ENCODE measurements around the gene HDAC11. TPM values are rescaled to one million over a fixed set of nuclear protein-coding genes. Genes with fewer than 3 reads are reported as not detected.

HDAC11 gene
- total RNA-seq, 1 donor from 2014 or later: 8.9 TPM

- H3K4me3 ChIP-seq (ENCODE audit: low read length in 3 of 3): no peak overlapping the region
- H3K27ac ChIP-seq (ENCODE audit: low read depth, low read length): no peak overlapping the region
- H3K9ac ChIP-seq (ENCODE audit: low read depth in 1 of 3, low read length in 3 of 3): no peak overlapping the region
- no peaks in the 10 kb centered on the region for H3K27me3 ChIP-seq (ENCODE audit: control insufficient read depth in 3 of 3, insufficient read depth in 3 of 3, low read length in 3 of 3)
- H3K4me1 ChIP-seq (ENCODE audit: control insufficient read depth in 3 of 3, insufficient read depth in 3 of 3, low read length in 3 of 3): peaks cover 3 to 11% (median 7%) of the 10 kb centered on the region in 3 donors
- H3K9me3 ChIP-seq (ENCODE audit: control insufficient read depth in 3 of 3, low read length in 3 of 3): no peaks in the 10 kb centered on the region
- peaks cover 7 to 17% (median 11%) of the 10 kb centered on the region in 3 donors for H3K36me3 ChIP-seq (ENCODE audit: control insufficient read depth in 3 of 3, insufficient read depth in 3 of 3, low read length in 3 of 3)
Measured at GRCh38 chr3:13505147-13506130, 25.3 kb downstream of the HDAC11 start.

GRCh38 chr3:13506239-13506638 lies 26.1 kb downstream of the HDAC11 start:
- no peak overlapping the region for H3K9ac ChIP-seq (ENCODE audit: low read depth in 1 of 3, low read length in 3 of 3)
- H3K36me3 ChIP-seq (ENCODE audit: control insufficient read depth in 3 of 3, insufficient read depth in 3 of 3, low read length in 3 of 3): peaks cover 7 to 17% (median 11%) of the 10 kb centered on the region in 3 donors
- no peak overlapping the region for H3K4me3 ChIP-seq (ENCODE audit: low read length in 3 of 3)
- H3K27me3 ChIP-seq (ENCODE audit: control insufficient read depth in 3 of 3, insufficient read depth in 3 of 3, low read length in 3 of 3): no peaks in the 10 kb centered on the region
- H3K9me3 ChIP-seq (ENCODE audit: control insufficient read depth in 3 of 3, low read length in 3 of 3): no peaks in the 10 kb centered on the region
- H3K27ac ChIP-seq (ENCODE audit: low read depth, low read length): no peak overlapping the region
- peaks cover 3 to 11% (median 7%) of the 10 kb centered on the region in 3 donors for H3K4me1 ChIP-seq (ENCODE audit: control insufficient read depth in 3 of 3, insufficient read depth in 3 of 3, low read length in 3 of 3)

- H3K9me3 ChIP-seq (ENCODE audit: control insufficient read depth in 3 of 3, low read length in 3 of 3): no peaks in the 10 kb centered on the region
- H3K4me3 ChIP-seq (ENCODE audit: low read length in 3 of 3): no peak overlapping the region
- H3K27ac ChIP-seq (ENCODE audit: low read depth, low read length): no peak overlapping the region
- no peaks in the 10 kb centered on the region for H3K27me3 ChIP-seq (ENCODE audit: control insufficient read depth in 3 of 3, insufficient read depth in 3 of 3, low read length in 3 of 3)
- H3K36me3 ChIP-seq (ENCODE audit: control insufficient read depth in 3 of 3, insufficient read depth in 3 of 3, low read length in 3 of 3): peaks cover 7 to 17% (median 9%) of the 10 kb centered on the region in 3 donors
- H3K4me1 ChIP-seq (ENCODE audit: control insufficient read depth in 3 of 3, insufficient read depth in 3 of 3, low read length in 3 of 3): peaks cover 3 to 11% (median 7%) of the 10 kb centered on the region in 3 donors
- H3K9ac ChIP-seq (ENCODE audit: low read depth in 1 of 3, low read length in 3 of 3): no peak overlapping the region
Measured at GRCh38 chr3:13506680-13507079, 26.6 kb downstream of the HDAC11 start.

GRCh38 chr3:13507247-13507569 lies 27.1 kb downstream of the HDAC11 start:
- Histone ChIP-seq H3K9ac (ENCODE audit: low read depth in 1 of 3, low read length in 3 of 3) (peak overlapping the region in 1 of 3 donors; percentile 8), H3K27ac (ENCODE audit: low read depth, low read length) (no peak overlapping the region), H3K4me3 (ENCODE audit: low read length in 3 of 3) (no peak overlapping the region), H3K4me1 (ENCODE audit: control insufficient read depth in 3 of 3, insufficient read depth in 3 of 3, low read length in 3 of 3) (peaks cover 3 to 11% (median 7%) of the 10 kb centered on the region in 3 donors), H3K9me3 (ENCODE audit: control insufficient read depth in 3 of 3, low read length in 3 of 3) (no peaks in the 10 kb centered on the region), H3K27me3 (ENCODE audit: control insufficient read depth in 3 of 3, insufficient read depth in 3 of 3, low read length in 3 of 3) (peaks cover 0 to 2% (median 0%) of the 10 kb centered on the region in 3 donors), H3K36me3 (ENCODE audit: control insufficient read depth in 3 of 3, insufficient read depth in 3 of 3, low read length in 3 of 3) (peaks cover 7 to 17% (median 9%) of the 10 kb centered on the region in 3 donors)

- H3K27ac ChIP-seq (ENCODE audit: low read depth, low read length): no peak overlapping the region
- H3K27me3 ChIP-seq (ENCODE audit: control insufficient read depth in 3 of 3, insufficient read depth in 3 of 3, low read length in 3 of 3): peaks cover 0 to 2% (median 0%) of the 10 kb centered on the region in 3 donors
- peak overlapping the region in 1 of 3 donors; percentile 8 for H3K9ac ChIP-seq (ENCODE audit: low read depth in 1 of 3, low read length in 3 of 3)
- H3K4me3 ChIP-seq (ENCODE audit: low read length in 3 of 3): no peak overlapping the region
- no peaks in the 10 kb centered on the region for H3K9me3 ChIP-seq (ENCODE audit: control insufficient read depth in 3 of 3, low read length in 3 of 3)
- H3K36me3 ChIP-seq (ENCODE audit: control insufficient read depth in 3 of 3, insufficient read depth in 3 of 3, low read length in 3 of 3): peaks cover 7 to 16% (median 8%) of the 10 kb centered on the region in 3 donors
- peaks cover 3 to 11% (median 7%) of the 10 kb centered on the region in 3 donors for H3K4me1 ChIP-seq (ENCODE audit: control insufficient read depth in 3 of 3, insufficient read depth in 3 of 3, low read length in 3 of 3)
Measured at GRCh38 chr3:13507570-13508339, 27.6 kb downstream of the HDAC11 start.

GRCh38 chr3:13508496-13508895 lies 28.4 kb downstream of the HDAC11 start:
- no peaks in the 10 kb centered on the region for H3K9me3 ChIP-seq (ENCODE audit: control insufficient read depth in 3 of 3, low read length in 3 of 3)
- H3K4me3 ChIP-seq (ENCODE audit: low read length in 3 of 3): no peak overlapping the region
- H3K36me3 ChIP-seq (ENCODE audit: control insufficient read depth in 3 of 3, insufficient read depth in 3 of 3, low read length in 3 of 3): peaks cover 5 to 13% (median 7%) of the 10 kb centered on the region in 3 donors
- peaks cover 7 to 11% (median 8%) of the 10 kb centered on the region in 3 donors for H3K4me1 ChIP-seq (ENCODE audit: control insufficient read depth in 3 of 3, insufficient read depth in 3 of 3, low read length in 3 of 3)
- no peak overlapping the region for H3K27ac ChIP-seq (ENCODE audit: low read depth, low read length)
- peaks cover 0 to 2% (median 0%) of the 10 kb centered on the region in 3 donors for H3K27me3 ChIP-seq (ENCODE audit: control insufficient read depth in 3 of 3, insufficient read depth in 3 of 3, low read length in 3 of 3)
- no peak overlapping the region for H3K9ac ChIP-seq (ENCODE audit: low read depth in 1 of 3, low read length in 3 of 3)

GRCh38 chr3:13509059-13509815 lies 29.1 kb downstream of the HDAC11 start:
- H3K9ac ChIP-seq (ENCODE audit: low read depth in 1 of 3, low read length in 3 of 3): no peak overlapping the region

GRCh38 chr3:13509816-13510192 lies 29.7 kb downstream of the HDAC11 start:
- no peak overlapping the region for H3K27ac ChIP-seq (ENCODE audit: low read depth, low read length)
- peaks cover 0 to 2% (median 0%) of the 10 kb centered on the region in 3 donors for H3K27me3 ChIP-seq (ENCODE audit: control insufficient read depth in 3 of 3, insufficient read depth in 3 of 3, low read length in 3 of 3)
- H3K4me1 ChIP-seq (ENCODE audit: control insufficient read depth in 3 of 3, insufficient read depth in 3 of 3, low read length in 3 of 3): peaks cover 7 to 11% (median 8%) of the 10 kb centered on the region in 3 donors
- H3K36me3 ChIP-seq (ENCODE audit: control insufficient read depth in 3 of 3, insufficient read depth in 3 of 3, low read length in 3 of 3): peaks cover 0 to 3% (median 2%) of the 10 kb centered on the region in 3 donors
- H3K9me3 ChIP-seq (ENCODE audit: control insufficient read depth in 3 of 3, low read length in 3 of 3): no peaks in the 10 kb centered on the region
- no peak overlapping the region for H3K9ac ChIP-seq (ENCODE audit: low read depth in 1 of 3, low read length in 3 of 3)
- no peak overlapping the region for H3K4me3 ChIP-seq (ENCODE audit: low read length in 3 of 3)

More at GRCh38 chr3:13509059-13509815, 29.1 kb downstream of the HDAC11 start:
- H3K27me3 ChIP-seq (ENCODE audit: control insufficient read depth in 3 of 3, insufficient read depth in 3 of 3, low read length in 3 of 3): peaks cover 0 to 2% (median 0%) of the 10 kb centered on the region in 3 donors
- H3K4me3 ChIP-seq (ENCODE audit: low read length in 3 of 3): no peak overlapping the region
- peaks cover under 1 to 6% (median 4%) of the 10 kb centered on the region in 3 donors for H3K36me3 ChIP-seq (ENCODE audit: control insufficient read depth in 3 of 3, insufficient read depth in 3 of 3, low read length in 3 of 3)
- H3K4me1 ChIP-seq (ENCODE audit: control insufficient read depth in 3 of 3, insufficient read depth in 3 of 3, low read length in 3 of 3): peaks cover 7 to 11% (median 8%) of the 10 kb centered on the region in 3 donors
- no peaks in the 10 kb centered on the region for H3K9me3 ChIP-seq (ENCODE audit: control insufficient read depth in 3 of 3, low read length in 3 of 3)
- no peak overlapping the region for H3K27ac ChIP-seq (ENCODE audit: low read depth, low read length)

- no peaks in the 10 kb centered on the region for H3K9me3 ChIP-seq (ENCODE audit: control insufficient read depth in 3 of 3, low read length in 3 of 3)
- H3K4me1 ChIP-seq (ENCODE audit: control insufficient read depth in 3 of 3, insufficient read depth in 3 of 3, low read length in 3 of 3): peaks cover 5 to 13% (median 9%) of the 10 kb centered on the region in 3 donors
- H3K36me3 ChIP-seq (ENCODE audit: control insufficient read depth in 3 of 3, insufficient read depth in 3 of 3, low read length in 3 of 3): no peaks in the 10 kb centered on the region
- H3K9ac ChIP-seq (ENCODE audit: low read depth in 1 of 3, low read length in 3 of 3): no peak overlapping the region
- peaks cover 0 to 2% (median 0%) of the 10 kb centered on the region in 3 donors for H3K27me3 ChIP-seq (ENCODE audit: control insufficient read depth in 3 of 3, insufficient read depth in 3 of 3, low read length in 3 of 3)
- H3K4me3 ChIP-seq (ENCODE audit: low read length in 3 of 3): no peak overlapping the region
- peak overlapping the region; percentile 60 for H3K27ac ChIP-seq (ENCODE audit: low read depth, low read length)
Measured at GRCh38 chr3:13512451-13512850, 32.3 kb downstream of the HDAC11 start.

Data from skeletal muscle tissue (tissue), 4 donors.